Peyer's patch (tissue), 4 donors: Measurements from ENCODE around the gene PLPPR4.

Experiments
- CTCF ChIP-seq, 6 experiments: fragments of 450-650 bp in 4 of 6; fragments of 200-600 bp in 2 of 6; sonication (generic) in 1 of 6; IDR thresholded peaks; one replicate each; pipeline ENCODE4 v1.5.1; 2017 to 2019; ENCODE audit warnings: antibody characterized with exemption in 6 of 6, mild to moderate bottlenecking in 3 of 6, moderate library complexity in 1 of 6
- POLR2A ChIP-seq, 2 donors: fragments of 450-650 bp; IDR thresholded peaks; one replicate each; pipeline ENCODE4 v1.5.1; 2017; ENCODE audit warnings: antibody characterized with exemption in 2 of 2, mild to moderate bottlenecking in 2 of 2, moderate library complexity in 2 of 2

- TF ChIP-seq CTCF (IDR thresholded peaks at IDR 0.05) (no peak), POLR2A (IDR thresholded peaks at IDR 0.05) (no peak)
Observed at GRCh38 chr1:99232172-99232571, 32.1 kb upstream of the PLPPR4 start.
